D721Med (cell line): ENCODE measurements around the gene NPM3.
A peak's percentile ranks its signal among the peaks of the same experiment; 100 is the strongest.

Source experiments
- DNase-seq: peaks from one replicate; pipeline ENCODE4 v3.0.0; 2011; ENCODE audit warnings: low spot score; ENCODE audit not compliant: insufficient read length
- FAIRE-seq: peaks from 2 replicates; lab custom pipeline; 2011; peaks lifted over from hg19 to GRCh38; lab: Jason Lieb, UNC
- TF ChIP-seq, protein P1 (sequence below): IDR thresholded peaks from 2 replicates; pipeline ENCODE4 v1.5.1; 2012; ENCODE audit warnings: mild to moderate bottlenecking, control low read depth; ENCODE audit not compliant: insufficient read depth; ENCODE audit errors: missing control alignments

NPM3 gene

GRCh38 chr10:101828766-101829551 is 45.7 kb upstream of the NPM3 start:
- FAIRE-seq = no peak
- DNase-seq = no peak
- TF ChIP-seq, protein P1, sequence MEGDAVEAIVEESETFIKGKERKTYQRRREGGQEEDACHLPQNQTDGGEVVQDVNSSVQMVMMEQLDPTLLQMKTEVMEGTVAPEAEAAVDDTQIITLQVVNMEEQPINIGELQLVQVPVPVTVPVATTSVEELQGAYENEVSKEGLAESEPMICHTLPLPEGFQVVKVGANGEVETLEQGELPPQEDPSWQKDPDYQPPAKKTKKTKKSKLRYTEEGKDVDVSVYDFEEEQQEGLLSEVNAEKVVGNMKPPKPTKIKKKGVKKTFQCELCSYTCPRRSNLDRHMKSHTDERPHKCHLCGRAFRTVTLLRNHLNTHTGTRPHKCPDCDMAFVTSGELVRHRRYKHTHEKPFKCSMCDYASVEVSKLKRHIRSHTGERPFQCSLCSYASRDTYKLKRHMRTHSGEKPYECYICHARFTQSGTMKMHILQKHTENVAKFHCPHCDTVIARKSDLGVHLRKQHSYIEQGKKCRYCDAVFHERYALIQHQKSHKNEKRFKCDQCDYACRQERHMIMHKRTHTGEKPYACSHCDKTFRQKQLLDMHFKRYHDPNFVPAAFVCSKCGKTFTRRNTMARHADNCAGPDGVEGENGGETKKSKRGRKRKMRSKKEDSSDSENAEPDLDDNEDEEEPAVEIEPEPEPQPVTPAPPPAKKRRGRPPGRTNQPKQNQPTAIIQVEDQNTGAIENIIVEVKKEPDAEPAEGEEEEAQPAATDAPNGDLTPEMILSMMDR = no peak

DNA sequence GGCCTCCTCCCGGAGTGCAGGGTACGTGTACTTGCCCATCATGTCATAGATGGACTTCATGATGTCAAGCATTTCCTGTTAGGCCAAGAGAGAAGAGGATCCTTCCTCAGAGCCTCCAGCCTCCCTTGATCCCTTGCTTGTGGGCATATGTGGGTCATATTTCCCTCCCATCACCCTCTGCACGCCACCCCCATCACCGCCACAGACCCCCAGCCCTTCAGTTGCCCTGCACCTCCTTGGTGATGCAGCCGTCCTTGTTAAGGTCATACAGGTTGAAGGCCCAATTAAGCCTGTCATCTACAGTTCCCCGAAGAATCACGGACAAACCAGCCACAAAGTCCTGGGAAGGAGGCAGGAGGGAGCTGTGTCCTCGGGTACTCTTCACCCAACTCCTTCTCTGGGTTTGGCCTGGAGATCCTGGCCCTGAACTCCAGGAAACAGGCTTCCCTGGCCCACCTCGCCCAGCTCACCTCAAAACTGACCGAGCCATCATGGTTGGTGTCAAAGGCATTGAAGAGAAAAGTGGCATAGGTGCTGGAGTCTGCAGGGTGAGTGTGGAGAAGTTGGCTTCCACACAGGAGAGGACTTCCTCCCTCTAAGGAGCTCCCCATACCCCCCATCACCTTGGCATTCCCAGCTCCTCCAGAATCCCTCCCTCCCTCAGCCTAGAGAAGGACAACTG is 44.8 kb upstream of the NPM3 start:
- TF ChIP-seq, protein P1 = no peak
- DNase-seq = no peak
- no peak for FAIRE-seq

DNA sequence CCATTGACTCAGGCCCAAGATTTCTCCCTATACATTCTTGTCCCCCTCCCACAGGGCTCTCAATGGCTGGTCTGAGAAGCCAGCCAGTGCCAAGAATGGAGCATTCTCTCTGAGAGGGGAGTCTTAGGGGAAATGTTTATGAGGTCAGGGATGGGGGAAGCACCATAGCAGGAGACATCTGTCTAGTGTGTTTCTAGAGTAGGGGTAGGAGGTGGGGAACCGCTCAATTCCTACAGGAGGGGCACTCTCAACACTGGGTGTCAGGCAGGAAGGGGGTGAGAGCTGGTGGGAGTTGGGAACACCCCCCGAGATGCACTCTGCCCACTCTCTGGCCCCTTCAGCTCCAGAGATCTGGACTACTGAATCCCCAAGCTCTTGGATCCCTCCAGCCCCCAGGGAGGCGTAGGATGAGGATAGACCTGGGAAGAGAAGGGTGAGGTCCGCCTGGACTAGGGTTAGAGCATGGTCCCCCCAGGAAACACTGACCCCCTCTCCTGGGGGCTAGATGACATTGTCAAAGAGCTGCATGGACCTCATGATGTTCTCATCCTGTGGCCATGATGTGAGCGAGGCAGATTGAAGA is 43.7 kb upstream of the NPM3 start:
- DNase-seq (no peak), FAIRE-seq (no peak)
- TF ChIP-seq, protein P1 = no peak

DNA sequence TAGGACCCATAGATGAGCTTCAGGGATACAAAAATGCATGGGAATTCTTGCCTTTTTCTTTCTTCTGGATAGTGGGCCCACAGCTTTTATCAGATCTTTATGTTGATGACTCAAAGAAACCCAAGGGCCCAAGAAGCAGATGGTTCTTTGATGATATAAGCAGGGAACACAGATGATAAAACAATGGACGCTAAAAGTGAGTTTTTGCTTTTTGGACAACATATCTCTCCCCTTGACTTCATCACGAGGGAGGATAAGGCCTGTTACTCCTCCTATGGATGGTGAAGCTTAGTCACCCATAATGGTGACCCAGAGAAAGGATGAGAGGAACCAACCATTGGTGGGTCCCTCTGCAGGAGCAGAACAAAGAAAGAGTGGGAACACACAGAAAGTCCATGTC is 41.5 kb upstream of the NPM3 start:
- FAIRE-seq (no peak), DNase-seq (no peak)
- TF ChIP-seq, protein P1 = no peak

- FAIRE-seq = no peak
- DNase-seq = no peak
Observed at GRCh38 chr10:101818872-101819633, 35.8 kb upstream of the NPM3 start.

GRCh38 chr10:101818119-101818871 is 35.0 kb upstream of the NPM3 start, which contains the start of gene OGA:
TSS of gene OGA (minus strand) at chr10:101818444. CDS start at chr10:101818022, 422 bp downstream.
- peak; percentile 25 for FAIRE-seq
- TF ChIP-seq, protein P1 = no peak
- DNase-seq = peak; percentile 61

More at GRCh38 chr10:101818872-101819633, 35.8 kb upstream of the NPM3 start:
- TF ChIP-seq, protein P1 = no peak
